LNCAP (cell line): ENCODE measurements around the gene PDE6H.

Experiments
- TF ChIP-seq, protein P1 (sequence below): fragments of 450-650 bp; IDR thresholded peaks from 2 replicates; pipeline ENCODE4 v1.5.1; 2017; ENCODE audit warnings: mild to moderate bottlenecking

The PDE6H gene

GRCh38 chr12:14962797-14963196 lies 10.0 kb upstream of the PDE6H start:
- TF ChIP-seq, protein P1, sequence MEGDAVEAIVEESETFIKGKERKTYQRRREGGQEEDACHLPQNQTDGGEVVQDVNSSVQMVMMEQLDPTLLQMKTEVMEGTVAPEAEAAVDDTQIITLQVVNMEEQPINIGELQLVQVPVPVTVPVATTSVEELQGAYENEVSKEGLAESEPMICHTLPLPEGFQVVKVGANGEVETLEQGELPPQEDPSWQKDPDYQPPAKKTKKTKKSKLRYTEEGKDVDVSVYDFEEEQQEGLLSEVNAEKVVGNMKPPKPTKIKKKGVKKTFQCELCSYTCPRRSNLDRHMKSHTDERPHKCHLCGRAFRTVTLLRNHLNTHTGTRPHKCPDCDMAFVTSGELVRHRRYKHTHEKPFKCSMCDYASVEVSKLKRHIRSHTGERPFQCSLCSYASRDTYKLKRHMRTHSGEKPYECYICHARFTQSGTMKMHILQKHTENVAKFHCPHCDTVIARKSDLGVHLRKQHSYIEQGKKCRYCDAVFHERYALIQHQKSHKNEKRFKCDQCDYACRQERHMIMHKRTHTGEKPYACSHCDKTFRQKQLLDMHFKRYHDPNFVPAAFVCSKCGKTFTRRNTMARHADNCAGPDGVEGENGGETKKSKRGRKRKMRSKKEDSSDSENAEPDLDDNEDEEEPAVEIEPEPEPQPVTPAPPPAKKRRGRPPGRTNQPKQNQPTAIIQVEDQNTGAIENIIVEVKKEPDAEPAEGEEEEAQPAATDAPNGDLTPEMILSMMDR = no peak

DNA sequence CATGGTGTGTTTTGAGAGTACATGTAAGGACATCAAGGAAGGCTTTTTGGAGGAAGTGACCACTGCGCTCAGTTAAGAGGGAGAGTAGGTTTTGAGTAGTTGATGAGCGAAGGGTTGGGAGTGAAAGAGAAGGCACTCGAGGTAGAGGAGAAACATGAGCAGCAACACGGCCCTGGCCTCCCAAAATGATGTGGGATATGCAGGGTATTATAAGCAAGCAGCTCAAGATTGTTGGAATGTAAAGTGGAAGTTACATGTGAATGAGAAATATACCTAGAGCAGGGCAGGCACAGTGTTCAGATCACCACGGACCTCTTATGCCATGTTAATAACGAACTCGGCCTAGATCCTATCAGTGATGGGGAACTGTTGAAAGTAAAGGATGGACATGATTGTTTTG lies 9.3 kb upstream of the PDE6H start:
- TF ChIP-seq, protein P1 = no peak

- TF ChIP-seq, protein P1 = no peak
These were observed 8.4 kb upstream of the PDE6H start for GRCh38 chr12:14964406-14964805.

DNA sequence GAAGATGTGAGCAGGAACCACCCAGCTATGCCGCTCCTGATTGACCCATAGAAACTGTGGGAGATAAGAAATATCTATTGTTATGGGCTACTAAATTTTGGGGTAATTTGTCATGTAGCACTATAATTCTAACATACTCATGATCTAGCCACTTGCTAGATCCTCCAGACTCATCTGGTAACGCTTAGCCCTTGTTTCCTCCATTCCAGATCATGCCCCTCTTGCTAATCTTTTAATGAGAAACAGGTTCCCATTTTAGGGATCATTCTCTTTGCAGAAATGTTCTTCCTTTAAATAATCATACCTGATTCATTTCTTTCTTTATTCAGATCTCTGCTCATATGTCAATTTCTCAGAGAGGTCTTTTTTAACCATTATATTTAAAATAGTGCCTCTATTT lies 7.6 kb upstream of the PDE6H start:
- TF ChIP-seq, protein P1 = no peak

DNA sequence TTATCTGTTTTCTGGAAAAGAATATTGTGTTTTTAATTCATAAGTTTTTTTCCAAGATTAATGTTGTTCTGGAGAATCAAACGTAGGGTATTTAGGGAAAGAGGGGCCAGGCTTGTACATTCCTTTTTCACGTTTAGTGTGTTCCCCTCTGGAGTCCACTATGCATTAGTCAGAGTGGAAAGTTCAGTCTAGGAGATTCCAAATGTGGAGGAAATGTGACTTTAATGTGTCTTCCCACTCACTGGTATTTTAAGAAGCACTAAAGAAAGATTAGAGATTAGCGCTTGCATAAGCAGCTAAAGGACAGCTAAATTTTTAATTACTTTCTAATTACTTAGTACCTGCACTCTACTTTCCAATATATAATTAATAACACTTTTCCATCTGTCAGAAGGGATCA lies 4.4 kb upstream of the PDE6H start:
- TF ChIP-seq, protein P1 = no peak

DNA sequence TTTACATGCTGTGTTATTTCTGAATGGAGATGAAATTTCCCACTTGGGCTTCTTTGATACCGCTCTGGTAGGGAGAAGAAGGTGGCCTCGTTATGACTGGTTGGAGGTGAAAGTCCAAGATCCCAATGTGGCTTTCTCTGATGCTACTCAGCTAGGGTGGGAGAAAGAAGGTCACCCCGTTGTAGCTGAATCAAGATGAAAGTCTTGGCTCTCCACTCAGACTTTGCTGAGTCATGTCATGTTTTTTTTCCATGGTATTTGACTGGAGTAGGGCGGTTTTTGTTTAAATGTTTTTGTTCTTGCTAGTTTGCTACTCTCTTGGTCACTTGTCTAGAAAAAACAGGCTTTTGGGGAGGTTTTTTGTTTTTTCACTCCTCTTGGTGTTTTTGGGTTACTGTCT lies 2.4 kb upstream of the PDE6H start:
- TF ChIP-seq, protein P1 = no peak

GRCh38 chr12:14974633-14975032 lies 1.8 kb downstream of the PDE6H start:
- TF ChIP-seq, protein P1 = no peak

- TF ChIP-seq, protein P1 = no peak
These were observed 2.6 kb downstream of the PDE6H start for GRCh38 chr12:14975457-14975856.
